DMS114 treated with DMSO at 0.1 percent for 48 hours (cell line): ENCODE measurements around the gene SRL.
"Not testable (repeated sequence)": the region's sequence is repeated elsewhere in the genome, so short reads cannot be mapped to it uniquely, and the experiment has no call there.

Source experiments
- DNase-seq: peaks from one replicate; lab custom pipeline; 2025; ENCODE audit not compliant: unreplicated experiment; lab: John Stamatoyannopoulos, UW

The SRL gene

GRCh38 chr16:4261557-4262172 lies 19.8 kb upstream of the SRL start:
- DNase-seq: no peak

- DNase-seq: no peak
These were observed 18.5 kb upstream of the SRL start for GRCh38 chr16:4260360-4260759.

- DNase-seq: no peak
These were observed 16.0 kb upstream of the SRL start for GRCh38 chr16:4257646-4258556.

GRCh38 chr16:4253394-4254150 lies 11.7 kb upstream of the SRL start:
- peak; percentile 90 for DNase-seq

DNA sequence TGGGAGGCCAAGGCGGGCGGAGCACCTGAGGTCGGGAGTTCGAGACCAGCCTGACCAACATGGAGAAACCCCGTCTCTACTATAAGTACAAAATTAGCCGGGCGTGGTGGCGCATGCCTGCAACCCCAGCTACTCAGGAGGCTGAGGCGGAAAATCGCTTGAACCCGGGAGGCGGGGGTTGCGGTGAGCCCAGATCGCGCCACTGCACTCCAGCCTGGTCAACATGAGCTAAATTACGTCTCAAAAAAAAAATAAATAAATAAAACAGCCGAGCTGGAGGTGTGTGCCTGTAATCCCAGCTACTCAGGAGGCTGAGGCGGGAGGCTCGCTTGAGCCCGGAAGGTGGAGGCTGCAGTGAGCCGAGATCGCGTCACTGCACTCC lies 11.1 kb upstream of the SRL start:
- not testable (repeated sequence) for DNase-seq

DNA sequence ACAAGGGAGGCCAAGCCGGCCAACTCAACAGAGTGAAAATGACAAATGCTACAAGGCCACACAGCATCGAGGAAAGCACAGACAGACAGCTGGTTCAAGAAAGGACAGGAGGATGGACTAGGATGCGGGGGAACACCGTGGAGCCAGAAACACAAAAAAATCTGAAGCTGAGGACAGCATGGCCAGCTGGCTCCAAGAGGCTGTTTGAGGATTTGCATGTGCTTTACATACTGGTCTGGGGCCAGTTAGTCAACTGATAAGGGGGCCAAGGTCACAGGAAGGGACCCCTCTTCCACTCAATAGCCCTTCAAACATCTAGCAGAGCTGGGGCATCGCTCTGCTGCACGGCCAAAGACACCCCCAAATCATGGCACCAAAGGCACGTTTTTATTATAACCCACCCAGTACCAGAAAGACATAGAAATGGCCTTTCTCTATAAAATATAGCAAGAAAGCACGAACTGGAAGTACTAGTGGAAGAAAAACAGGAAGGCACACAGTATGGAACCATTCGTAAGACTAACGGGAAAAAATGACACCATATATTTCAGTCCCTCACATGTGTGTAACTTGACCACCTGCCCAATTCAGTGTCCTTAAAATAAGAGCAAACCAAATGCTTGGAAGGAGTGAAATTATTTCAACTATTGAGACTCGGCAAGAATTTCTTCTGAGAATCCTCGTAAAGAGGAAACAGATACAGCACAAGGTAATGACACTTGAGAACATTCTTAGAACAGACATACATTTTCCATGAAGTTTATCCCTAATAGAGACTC lies 7.8 kb upstream of the SRL start:
- no peak for DNase-seq

DNA sequence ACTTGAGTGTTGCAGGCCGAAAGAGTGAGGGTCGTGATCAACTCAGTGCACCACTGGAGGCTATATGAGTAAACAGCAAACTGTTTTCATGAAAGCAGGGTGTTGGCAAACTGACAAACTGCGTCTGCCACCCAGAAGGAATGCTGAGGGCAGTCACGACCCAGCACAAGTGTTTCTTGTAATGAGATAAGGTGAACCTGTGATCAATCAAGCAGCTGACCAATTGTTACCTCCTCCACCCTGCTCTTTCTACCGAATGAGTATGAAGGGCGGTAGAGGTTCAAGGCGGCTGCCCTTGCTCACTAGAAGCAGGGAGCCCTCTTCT lies 5.5 kb upstream of the SRL start:
- no peak for DNase-seq

GRCh38 chr16:4246777-4247459 lies 5.0 kb upstream of the SRL start:
- no peak for DNase-seq

DNA sequence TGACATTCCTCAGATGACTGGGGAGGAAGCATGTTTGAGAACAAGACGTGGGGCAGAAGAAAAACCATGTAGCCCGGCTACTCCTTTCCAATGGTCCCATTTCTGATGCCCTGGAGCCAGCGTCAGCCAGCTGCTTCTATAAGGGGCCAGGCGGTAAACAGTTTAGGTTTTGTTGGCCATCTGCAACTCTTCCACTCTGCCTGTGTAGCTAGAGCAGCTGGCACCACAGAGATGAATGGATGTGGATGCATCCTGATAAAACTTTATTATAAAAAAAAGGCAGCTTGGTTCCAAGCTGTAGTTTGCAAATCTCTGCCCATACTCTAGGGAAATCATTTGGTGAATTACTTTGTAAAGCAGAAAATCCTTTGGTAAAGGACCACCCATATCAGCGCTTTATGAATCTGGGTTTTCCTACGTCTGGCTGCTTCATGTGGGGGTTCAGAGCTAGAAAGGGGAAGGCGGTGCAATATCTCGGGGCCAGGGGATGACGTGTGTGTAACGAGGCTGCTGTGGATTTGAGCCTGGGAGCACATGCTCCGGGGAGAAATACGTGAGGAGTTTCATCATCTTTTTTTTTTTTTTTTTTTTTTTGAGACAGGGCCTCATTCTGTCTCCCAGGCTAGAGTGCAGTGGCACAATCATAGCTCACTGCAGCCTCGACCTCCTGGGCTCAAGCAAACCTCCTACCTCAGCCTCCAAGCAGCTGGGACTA lies 3.4 kb upstream of the SRL start:
- no peak for DNase-seq

DNA sequence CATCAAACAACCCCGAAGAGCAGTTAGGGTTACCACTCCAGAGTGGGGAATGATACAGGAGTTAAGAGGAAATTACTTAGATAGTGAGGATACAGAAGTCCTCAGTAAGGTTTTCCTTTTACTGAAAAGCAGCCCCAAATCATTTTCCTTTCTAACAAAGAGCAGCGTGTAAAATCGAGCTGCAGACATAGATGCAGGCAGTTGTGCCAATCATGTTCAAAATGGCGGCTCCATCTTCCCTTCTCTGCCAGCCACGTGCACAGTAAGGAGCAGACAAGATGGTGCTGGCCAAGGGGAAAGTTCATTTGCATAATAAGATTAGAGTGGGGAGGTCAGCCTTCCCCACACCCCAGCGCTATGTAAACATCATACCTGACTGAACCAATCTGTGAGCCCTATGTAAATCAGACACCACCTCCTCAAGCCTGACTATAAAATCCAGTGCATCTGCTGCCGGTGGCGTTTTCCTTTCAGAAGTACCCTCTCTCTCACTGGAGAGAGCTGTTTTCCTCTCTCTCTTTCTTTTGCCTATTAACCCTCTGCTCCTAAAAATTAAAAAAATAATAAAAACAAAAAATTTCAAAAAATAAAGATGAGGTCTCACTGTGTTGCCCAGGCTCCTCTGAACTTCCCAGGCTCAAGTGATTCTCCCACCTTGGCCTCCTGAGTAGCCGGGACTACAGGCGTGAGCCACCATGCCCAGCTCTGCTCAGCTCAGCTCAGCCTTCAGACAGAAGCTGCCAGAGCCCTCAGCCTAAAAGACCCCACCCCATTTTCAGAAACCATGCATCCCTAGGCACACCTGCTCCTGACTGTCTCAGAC lies 2.6 kb upstream of the SRL start:
- DNase-seq: no peak

- DNase-seq: no peak
These were observed 487 bp downstream of the SRL start for GRCh38 chr16:4241258-4241927.

- DNase-seq: no peak
These were observed 1.3 kb downstream of the SRL start for GRCh38 chr16:4240624-4241023.

DNA sequence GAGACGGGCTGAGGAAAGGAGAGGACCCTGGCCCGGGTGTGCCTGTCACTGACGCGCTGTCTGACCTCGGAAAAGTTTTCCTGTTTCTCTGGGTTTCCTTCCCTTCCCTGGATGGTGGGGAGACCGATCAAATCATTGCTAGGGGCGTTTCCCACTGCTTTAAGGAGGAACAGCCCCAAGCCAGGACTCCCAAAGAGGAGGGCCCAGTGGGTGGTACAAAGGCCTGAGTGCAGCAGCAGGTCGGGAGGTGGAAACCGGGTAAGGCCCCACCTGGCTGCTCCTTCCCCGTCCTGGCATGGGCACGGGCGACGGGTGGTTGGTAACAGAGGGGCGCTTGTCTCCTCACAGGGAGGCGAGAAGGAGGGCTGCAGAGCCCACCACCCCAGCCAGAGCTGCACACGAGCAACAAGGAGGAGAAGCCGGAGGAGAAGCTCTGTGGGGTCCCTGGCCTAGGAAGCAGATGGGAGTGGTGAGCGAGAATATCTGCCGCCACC lies 2.2 kb downstream of the SRL start:
- no peak for DNase-seq

DNA sequence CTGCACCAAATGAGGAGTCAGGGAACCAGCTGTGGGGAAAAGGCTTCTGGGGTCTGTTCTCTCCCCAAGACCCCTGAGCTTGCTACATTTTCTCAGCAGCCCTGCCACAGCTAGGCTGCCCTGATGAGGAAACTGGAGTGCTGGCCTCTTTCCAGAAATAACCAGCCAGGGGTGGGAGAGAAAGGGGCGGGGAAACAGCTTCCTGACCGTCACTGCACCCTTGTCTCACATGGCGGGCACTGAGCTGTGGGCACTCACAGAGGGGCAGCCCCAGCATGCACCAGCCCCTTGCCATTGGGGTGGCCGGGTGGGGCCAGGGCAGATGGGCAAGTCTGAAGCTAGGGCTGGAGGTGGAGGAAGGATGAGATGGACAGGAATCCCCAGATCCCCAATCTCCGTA lies 2.9 kb downstream of the SRL start:
- DNase-seq: no peak

GRCh38 chr16:4233431-4233830 lies 8.4 kb downstream of the SRL start:
- no peak for DNase-seq

GRCh38 chr16:4232541-4233386 lies 9.1 kb downstream of the SRL start:
- DNase-seq: no peak

- DNase-seq: no peak
These were observed 10.0 kb downstream of the SRL start for GRCh38 chr16:4231886-4232285.

- no peak for DNase-seq
These were observed 10.5 kb downstream of the SRL start for GRCh38 chr16:4231367-4231766.
